ENCODE measurements around the gene RASGRF1. TPM values are rescaled to one million over a fixed set of nuclear protein-coding genes. Genes with fewer than 3 reads are reported as not detected.

The RASGRF1 gene, protein sequence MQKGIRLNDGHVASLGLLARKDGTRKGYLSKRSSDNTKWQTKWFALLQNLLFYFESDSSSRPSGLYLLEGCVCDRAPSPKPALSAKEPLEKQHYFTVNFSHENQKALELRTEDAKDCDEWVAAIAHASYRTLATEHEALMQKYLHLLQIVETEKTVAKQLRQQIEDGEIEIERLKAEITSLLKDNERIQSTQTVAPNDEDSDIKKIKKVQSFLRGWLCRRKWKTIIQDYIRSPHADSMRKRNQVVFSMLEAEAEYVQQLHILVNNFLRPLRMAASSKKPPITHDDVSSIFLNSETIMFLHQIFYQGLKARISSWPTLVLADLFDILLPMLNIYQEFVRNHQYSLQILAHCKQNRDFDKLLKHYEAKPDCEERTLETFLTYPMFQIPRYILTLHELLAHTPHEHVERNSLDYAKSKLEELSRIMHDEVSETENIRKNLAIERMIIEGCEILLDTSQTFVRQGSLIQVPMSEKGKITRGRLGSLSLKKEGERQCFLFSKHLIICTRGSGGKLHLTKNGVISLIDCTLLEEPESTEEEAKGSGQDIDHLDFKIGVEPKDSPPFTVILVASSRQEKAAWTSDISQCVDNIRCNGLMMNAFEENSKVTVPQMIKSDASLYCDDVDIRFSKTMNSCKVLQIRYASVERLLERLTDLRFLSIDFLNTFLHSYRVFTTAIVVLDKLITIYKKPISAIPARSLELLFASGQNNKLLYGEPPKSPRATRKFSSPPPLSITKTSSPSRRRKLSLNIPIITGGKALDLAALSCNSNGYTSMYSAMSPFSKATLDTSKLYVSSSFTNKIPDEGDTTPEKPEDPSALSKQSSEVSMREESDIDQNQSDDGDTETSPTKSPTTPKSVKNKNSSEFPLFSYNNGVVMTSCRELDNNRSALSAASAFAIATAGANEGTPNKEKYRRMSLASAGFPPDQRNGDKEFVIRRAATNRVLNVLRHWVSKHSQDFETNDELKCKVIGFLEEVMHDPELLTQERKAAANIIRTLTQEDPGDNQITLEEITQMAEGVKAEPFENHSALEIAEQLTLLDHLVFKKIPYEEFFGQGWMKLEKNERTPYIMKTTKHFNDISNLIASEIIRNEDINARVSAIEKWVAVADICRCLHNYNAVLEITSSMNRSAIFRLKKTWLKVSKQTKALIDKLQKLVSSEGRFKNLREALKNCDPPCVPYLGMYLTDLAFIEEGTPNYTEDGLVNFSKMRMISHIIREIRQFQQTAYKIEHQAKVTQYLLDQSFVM (N-terminal part only)
- total RNA-seq (1 to 10 TPM in 4 of 7 donors, under 1 TPM in 2, not detected in 1; 0.23 to 9.5 (median 1.2) TPM), polyA plus RNA-seq (under 1 TPM; 0.28 to 0.90 TPM)
- long read RNA-seq, donor 1, partial matches to known transcripts: 4 of 5 reads
- long read RNA-seq, donor 1, other reads (novel, unspliced or antisense): 1 of 5 reads
- long read RNA-seq, donor 2, partial matches to known transcripts: 0 of 2 reads
- long read RNA-seq, donor 2, other reads (novel, unspliced or antisense): 0 of 2 reads
- long read RNA-seq, donor 3, partial matches to known transcripts: 0 of 5 reads
- long read RNA-seq, donor 3, other reads (novel, unspliced or antisense): 5 of 5 reads

DNA sequence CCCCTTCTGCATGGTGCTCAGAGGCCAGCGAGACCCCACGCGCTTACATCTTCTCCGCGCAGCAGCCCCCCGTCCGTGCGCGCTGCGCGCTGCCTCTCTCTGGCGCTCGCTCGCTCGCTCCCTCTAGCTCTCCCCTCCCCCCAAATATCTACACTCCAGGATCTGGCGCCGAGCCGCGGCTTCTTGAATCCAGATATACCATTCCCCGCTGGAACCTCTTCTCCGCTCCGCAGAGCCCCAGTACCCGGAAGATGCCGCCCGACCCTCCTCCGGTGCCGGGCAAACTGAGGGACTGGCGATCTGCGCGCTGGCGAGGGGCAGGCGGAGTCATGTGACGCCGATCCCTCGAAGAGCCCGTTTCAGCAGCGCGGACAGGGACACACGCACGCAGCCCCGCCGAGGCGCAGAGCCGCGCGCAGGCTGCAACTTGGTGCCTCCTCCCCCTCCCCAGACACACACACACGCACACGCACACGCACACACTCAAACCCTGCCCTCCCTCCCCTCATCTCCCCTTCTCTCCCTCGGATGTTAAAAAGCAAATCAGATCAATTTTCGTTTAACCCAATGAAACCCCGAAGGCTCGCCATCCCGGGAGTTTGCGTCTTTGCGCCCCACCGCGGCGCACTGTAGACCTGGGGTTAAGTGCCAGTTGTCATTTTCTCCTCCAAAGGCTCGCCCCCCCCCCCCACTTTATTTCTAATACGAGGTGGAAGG, at the start of gene RASGRF1:
Gene RASGRF1 (minus strand): TSS at position 294 of the 717 bp plus-strand sequence. CDS start 282 bp downstream, at position 12.
- Histone ChIP-seq H3K4me3 (no peak within 1 kb of the TSS), H3K4me1 (ENCODE audit: insufficient read depth) (peaks cover 1% of the 10 kb centered on the region), H3K36me3 (no peaks in the 10 kb centered on the region), H3K9me3 (no peaks in the 10 kb centered on the region), H3K27ac (no peak within 1 kb of the TSS), H3K27me3 (no peaks in the 10 kb centered on the region)
- DNase-seq: no peak
- TF ChIP-seq CTCF (IDR thresholded peaks at IDR 0.05) (no peak), EP300 (IDR thresholded peaks at IDR 0.05) (no peak), POLR2A (IDR thresholded peaks at IDR 0.05) (no peak)
- intact Hi-C loops (cut with DNase I): no loop called here
- WGBS, 3 donors: 1% methylated on average over 61 of the region's 61 CpGs

GRCh38 chr15:79136434-79137046, 46.0 kb upstream of the RASGRF1 start:
- intact Hi-C loops (cut with DNase I): no loop called here
- H3K9me3 ChIP-seq: peaks cover 0 to 4% of the 10 kb centered on the region in 2 donors

DNA sequence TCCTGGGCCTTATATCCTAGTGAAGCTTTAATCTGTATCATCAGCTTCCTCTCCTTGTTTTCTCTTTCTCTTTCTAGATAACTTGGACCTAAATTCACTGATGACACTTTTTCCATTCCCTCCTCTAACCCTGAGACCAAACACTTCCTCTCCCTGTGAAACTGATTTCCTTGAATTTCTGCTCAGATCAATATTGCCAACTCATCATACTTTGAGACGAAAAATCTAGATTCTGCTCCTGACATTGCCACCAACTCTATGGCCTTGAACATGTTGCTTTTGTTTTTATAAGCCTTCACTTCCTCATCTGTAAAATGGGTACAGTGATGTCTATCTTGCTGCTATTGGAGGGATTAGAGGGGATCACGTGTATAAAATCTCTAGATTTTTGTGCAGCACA, 42.7 kb upstream of the RASGRF1 start:
- TF ChIP-seq EP300 (IDR thresholded peaks at IDR 0.05) (no peak), CTCF (IDR thresholded peaks at IDR 0.05) (no peak), POLR2A (IDR thresholded peaks at IDR 0.05) (no peak)
- WGBS, 3 donors: 71 to 79% (median 78%) methylated on average over 2 of the region's 2 CpGs

More at GRCh38 chr15:79136434-79137046, 46.0 kb upstream of the RASGRF1 start:
- TF ChIP-seq CTCF (IDR thresholded peaks at IDR 0.05): no peak
- no peak for TF ChIP-seq EP300 (IDR thresholded peaks at IDR 0.05)
- TF ChIP-seq POLR2A (IDR thresholded peaks at IDR 0.05): no peak
- Histone ChIP-seq H3K27ac (no peak overlapping the region), H3K4me1 (ENCODE audit: insufficient read depth) (no peaks in the 10 kb centered on the region), H3K4me3 (no peak overlapping the region), H3K27me3 (no peaks in the 10 kb centered on the region), H3K36me3 (no peaks in the 10 kb centered on the region)
- no peak for DNase-seq
- WGBS, 3 donors: 65 to 78% (median 73%) methylated on average over 3 of the region's 3 CpGs

More for the DNA sequence above, 42.7 kb upstream of the RASGRF1 start:
- Histone ChIP-seq H3K27me3 (no peaks in the 10 kb centered on the region), H3K4me1 (ENCODE audit: insufficient read depth) (no peaks in the 10 kb centered on the region), H3K36me3 (no peaks in the 10 kb centered on the region), H3K4me3 (no peak overlapping the region), H3K9me3 (peaks cover 0 to 9% of the 10 kb centered on the region in 2 donors), H3K27ac (no peak overlapping the region)
- DNase-seq: no peak
- intact Hi-C loops (cut with DNase I): no loop called here

Data from ovary (tissue), 10 donors.